DND-41 (cell line): ENCODE results near the gene TMEM150A.

Experiments used
- EZH2 ChIP-seq: IDR thresholded peaks from 3 replicates; pipeline ENCODE4 v1.6.1; 2012; ENCODE audit warnings: borderline replicate concordance, low read depth, mild to moderate bottlenecking, moderate library complexity, low read length, inconsistent platforms; ENCODE audit not compliant: severe bottlenecking
- TF ChIP-seq, protein P1 (sequence below): IDR thresholded peaks from 2 replicates; pipeline ENCODE4 v1.5.1; 2012; ENCODE audit warnings: borderline replicate concordance, low read length, moderate library complexity, mild to moderate bottlenecking; ENCODE audit not compliant: poor library complexity, severe bottlenecking; ENCODE audit errors: extremely low read depth

DNA sequence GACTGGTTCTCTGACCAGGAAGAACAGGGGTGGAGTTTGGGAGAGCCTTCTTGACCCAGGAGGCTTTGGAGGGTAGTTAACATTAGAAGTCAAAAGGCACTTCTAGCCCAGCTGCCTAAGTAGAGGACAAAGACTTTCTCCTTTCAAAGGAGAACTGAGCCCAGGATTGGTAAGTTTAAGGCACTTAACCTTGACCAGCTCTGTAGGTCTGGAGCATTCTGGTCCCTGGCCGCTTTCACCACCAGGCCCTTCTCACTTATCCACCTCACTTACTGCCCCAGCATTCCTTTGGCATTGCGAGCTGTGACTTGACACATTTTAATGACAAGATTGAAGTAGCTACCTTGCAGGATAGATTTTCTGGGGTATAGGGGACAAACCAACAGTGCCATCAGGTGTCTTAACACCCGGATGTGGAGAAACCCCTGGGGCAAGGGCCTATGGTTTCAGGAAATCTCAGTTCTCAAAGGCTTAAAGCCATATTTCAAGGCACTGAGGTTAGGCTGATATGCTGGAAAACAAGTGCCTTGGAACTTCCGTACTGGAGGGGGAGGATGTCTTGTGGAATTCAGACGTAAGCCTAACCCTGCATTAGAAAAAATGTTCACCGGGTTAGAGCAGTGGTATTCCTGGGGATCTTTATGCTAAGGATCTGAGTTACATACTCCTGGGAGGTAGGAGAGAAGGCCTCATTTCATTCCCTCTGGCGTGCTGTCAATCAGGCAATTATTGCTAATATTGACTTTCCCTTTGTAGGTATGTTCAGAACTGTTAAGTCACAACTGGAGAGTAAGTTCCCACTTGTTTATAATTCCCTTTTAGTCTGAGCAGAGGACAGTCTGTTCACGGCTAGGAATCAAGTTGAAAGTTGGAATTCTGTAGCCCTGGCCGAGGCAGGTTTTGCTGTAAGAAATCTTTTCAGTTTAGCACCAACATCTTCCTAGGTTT, 5.0 kb upstream of the TMEM150A start:
- no peak for TF ChIP-seq EZH2
- TF ChIP-seq, protein P1, sequence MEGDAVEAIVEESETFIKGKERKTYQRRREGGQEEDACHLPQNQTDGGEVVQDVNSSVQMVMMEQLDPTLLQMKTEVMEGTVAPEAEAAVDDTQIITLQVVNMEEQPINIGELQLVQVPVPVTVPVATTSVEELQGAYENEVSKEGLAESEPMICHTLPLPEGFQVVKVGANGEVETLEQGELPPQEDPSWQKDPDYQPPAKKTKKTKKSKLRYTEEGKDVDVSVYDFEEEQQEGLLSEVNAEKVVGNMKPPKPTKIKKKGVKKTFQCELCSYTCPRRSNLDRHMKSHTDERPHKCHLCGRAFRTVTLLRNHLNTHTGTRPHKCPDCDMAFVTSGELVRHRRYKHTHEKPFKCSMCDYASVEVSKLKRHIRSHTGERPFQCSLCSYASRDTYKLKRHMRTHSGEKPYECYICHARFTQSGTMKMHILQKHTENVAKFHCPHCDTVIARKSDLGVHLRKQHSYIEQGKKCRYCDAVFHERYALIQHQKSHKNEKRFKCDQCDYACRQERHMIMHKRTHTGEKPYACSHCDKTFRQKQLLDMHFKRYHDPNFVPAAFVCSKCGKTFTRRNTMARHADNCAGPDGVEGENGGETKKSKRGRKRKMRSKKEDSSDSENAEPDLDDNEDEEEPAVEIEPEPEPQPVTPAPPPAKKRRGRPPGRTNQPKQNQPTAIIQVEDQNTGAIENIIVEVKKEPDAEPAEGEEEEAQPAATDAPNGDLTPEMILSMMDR, result no peak
